Fibroblast of skin of back (primary cell): ENCODE measurements around the gene SLC5A9.
"Not testable (repeated sequence)": the region's sequence is repeated elsewhere in the genome, so short reads cannot be mapped to it uniquely, and the experiment has no call there.

Experiments
- DNase-seq: peaks from one replicate; pipeline ENCODE4 v3.0.0-alpha.2; 2013

The SLC5A9 gene

DNA sequence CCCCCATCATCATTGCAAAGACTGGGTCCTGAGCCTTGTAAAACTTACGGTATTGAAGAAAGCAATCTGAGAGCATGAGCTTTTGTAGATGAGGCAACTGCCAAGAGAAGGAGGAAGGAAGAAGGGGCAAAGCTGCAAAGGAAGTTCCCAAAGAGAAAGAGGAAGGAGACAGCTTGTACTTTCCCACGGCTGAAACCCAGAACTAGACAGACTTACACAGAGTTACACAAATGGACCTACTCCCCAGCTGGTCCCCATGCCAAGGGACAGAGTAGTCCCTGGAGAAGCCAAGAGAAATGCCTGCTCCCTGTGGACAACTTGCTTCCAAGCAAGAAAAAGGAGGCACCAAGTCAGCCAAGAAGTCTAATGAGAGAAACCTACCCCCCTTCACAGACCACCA lies 22.6 kb downstream of the SLC5A9 start:
- no peak for DNase-seq

DNA sequence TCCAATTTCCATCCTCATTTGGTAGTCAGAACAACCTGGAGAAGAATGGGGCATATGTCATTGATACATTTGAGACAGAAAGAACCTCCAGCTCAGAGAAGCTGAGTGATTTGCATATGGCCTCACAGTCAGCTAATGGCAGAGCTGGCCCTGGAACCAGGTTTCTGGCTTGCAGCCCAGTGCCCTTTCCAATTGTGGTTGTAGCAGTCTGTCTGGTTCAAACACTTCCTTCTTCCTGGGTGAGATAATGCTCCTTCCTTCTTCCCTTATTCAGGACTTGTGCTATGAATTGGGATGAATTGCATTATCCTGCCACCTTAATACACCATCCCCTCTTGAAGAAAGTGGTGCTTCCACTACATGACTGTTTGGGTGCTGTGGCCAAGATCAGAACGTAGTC lies 24.2 kb downstream of the SLC5A9 start:
- DNase-seq: no peak

DNA sequence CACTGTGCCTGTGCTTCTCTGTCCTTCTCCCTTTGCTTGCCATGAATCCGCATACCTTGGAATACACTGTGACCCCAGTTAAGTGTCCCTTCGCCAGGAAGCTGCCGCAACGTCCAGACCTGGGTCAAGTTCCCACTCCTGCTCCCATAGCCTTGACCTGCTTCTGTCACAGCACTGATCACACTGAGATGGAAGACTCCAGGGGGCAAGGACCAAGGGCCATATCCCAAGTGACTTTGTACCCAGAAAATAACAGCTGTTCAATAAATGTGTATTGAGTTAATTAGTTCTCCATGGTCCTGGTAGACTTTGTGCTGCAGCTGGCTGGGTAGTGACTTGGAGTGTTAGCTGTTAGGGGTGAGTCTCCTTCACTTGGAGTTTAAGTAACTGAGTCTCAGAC lies 25.8 kb downstream of the SLC5A9 start:
- DNase-seq: no peak

DNA sequence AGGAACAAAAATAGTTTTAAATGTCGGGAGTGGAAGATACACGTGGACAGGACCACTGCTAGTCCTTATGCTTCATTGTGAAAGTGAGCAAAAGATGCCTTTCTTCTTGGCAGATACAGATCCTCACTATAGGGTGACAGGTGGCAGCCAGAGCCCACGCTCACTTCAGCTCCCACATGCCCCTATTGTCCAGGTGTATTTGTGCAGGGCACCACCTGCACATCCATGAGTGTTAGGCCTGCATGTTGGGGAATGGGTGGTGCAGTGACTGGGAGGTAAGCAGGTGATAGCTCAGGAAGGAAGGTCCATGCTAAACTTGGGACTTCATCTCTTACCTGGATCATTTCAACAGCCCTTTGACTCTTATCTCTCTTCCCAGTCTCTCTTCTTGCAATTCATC lies 27.4 kb downstream of the SLC5A9 start:
- DNase-seq: no peak

DNA sequence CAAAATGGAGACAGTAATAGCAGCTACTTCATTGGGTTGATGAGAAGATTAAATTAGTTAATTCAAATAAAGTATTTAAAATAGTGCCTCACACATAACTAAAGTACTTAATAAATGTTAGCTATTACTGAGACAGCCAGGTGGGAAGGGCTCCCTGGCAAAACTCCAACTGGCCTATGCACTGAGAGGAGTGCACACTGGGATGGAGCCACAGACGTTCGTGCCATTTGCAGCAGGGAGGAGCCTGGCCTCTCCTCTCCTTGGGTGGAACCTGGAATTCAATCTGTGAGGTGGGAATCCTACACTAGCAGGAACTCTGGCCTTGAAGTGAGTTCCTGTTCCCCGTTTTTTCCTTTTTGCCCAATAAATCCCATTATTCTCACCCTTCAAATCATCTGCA lies 28.1 kb downstream of the SLC5A9 start:
- no peak for DNase-seq

DNA sequence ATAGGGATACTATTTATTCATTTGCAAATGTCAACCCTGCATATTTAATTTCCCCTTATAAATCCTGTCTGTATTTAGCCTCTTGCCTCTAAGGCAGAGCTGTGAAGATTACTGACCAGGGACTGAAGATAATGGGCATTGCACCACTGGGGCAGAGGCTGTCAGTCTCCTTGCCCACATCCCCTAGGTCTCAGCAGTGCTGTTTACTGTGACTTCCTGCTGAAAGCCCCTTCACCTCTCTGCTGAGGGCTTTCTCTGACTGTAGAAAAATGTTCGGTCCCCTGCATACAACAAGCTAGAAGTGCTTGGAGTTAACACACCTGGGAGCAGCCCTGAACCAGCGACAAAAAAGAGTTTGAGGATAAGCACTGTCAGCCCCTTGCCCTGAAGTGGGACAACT lies 28.8 kb downstream of the SLC5A9 start:
- no peak for DNase-seq

DNA sequence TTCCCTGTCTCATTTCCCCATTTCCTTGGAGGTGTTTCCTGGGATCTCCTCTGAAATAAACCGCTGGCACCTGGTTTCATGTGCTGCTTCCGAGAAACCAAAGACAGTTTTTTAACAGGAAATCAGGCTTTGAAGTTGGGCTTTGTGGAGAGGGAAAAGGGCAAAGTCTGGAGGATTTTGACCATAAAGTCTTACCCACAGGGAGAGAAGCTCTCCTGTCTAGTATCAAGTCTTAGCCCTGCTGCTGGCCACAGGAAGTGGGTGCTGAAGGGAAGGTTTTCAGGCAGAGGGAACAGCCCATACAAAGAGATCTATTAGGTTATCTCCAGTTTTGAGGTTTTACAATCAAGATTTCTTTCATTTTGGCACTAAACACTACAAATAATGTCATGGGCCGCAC lies 29.3 kb downstream of the SLC5A9 start:
- no peak for DNase-seq

DNA sequence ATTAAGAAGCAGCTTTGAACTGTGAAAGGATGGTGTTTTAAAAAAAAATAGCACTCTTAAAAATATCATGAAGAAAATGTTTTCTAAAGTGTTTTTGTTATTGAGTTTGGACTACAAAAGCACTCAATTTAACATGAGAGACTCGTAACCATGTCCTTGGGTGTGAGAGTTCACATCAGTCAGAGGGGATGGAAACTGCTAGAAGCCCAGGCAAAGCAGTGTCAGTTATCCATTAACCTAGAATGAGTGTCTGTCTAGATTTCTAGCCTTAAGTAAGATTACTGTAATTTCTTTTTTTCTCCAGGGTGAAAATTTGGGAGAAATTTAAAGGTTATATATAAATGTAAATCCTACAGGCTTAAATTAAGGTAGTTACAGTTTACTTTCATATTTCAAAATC lies 31.7 kb downstream of the SLC5A9 start:
- DNase-seq: no peak

DNA sequence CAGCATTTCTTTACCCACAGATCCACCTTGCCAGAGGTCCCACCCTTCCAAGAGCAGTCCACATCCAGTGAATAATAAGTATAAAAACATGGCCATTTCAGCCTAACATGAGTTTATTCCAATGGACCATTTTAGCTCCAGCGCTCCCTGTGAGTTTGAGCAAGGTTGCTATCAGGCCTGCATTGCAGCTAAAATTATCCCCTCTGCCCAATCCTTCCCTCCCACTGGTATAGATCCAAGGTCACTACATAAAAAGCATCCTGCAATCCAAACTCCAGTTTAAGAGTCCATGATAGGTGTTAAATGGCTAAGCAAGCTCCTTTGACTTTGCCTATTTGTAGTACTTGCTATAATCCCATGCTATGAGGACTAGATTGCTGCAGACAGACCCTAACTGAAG lies 35.6 kb downstream of the SLC5A9 start:
- no peak for DNase-seq

DNA sequence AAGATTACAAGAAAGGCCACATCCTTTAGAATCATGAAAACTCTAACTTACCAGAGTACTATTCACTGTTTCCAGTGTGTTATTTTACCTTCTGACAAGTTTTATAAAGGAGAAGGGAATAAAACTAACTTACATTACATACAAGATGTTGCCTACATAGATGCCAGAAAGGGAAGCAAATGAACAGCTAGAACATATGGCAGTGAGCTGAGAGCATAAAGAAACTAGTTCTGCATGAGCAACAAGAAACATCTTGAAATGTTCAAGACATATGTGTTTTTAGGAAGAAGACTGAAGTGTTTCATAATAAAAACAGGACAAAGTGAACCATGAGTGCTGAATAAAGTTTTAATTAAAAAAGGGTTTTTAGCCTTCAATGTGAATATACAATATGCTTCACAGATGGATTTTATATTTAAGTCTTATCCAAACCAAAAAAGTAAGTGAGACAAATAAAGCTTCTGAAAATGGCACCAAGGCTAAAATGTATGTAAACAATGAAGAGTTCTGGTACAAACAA lies 39.4 kb downstream of the SLC5A9 start:
- no peak for DNase-seq

DNA sequence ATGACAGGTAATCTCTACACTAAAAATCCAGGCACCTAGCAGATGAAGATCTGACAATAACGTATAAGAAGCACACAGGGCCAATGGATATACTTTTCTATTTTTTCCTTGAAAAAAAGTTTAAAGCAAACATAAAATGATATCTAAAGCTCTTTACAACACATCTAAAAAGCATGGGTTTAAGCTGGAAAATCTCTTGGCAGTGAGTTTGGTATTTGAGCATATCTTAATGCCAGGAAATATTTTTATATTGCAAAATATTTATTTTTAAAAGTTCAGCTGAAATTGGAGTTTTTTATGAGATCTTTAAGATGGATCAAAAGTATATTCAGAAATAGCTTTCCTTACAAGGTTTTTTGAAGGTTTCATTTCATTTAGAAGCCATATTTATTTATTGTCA lies 40.5 kb downstream of the SLC5A9 start:
- no peak for DNase-seq

DNA sequence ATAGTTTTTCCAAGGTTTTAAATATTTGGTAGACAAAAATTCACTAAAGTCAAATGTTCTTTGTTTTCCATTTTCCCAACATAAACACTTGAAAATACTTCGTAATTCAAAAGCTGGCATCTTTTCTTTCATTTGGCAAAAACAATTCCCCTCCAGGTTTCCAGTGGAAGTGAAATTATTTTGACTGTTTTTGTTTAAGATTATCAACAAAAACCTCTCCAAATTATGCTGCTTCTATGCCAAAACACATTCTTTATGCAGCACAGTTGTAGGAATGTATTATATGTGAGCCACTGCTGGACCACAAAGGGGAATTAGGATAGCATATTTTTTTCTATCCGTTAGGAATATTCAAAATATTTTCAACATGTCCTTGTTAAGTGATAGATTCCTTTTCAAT lies 44.1 kb downstream of the SLC5A9 start:
- DNase-seq: no peak

DNA sequence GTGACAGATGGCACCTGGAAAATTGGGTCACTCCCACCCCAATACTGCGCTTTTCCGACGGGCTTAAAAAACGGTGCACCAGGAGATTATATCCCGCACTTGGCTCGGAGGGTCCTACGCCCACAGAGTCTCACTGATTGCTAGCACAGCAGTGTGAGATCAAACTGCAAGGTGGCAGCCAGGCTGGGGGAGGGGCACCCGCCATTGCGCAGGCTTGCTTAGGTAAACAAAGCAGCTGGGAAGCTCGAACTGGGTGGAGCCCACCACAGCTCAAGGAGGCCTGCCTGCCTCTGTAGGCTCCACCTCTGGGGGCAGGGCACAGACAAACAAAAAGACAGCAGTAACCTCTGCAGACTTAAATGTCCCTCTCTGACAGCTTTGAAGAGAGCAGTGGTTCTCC lies 54.9 kb downstream of the SLC5A9 start:
- DNase-seq: not testable (repeated sequence)

DNA sequence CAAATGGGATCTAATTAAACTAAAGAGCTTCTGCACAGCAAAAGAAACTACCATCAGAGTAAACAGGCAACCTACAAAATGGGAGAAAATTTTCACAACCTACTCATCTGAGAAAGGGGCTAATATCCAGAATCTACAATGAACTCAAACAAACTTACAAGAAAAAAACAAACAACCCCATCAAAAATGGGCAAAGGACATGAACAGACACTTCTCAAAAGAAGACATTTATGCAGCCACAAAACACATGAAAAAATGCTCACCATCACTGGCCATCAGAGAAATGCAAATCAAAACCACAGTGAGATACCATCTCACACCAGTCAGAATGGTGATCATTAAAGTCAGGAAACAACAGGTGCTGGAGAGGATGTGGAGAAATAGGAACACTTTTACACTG lies 59.8 kb downstream of the SLC5A9 start:
- not testable (repeated sequence) for DNase-seq

DNA sequence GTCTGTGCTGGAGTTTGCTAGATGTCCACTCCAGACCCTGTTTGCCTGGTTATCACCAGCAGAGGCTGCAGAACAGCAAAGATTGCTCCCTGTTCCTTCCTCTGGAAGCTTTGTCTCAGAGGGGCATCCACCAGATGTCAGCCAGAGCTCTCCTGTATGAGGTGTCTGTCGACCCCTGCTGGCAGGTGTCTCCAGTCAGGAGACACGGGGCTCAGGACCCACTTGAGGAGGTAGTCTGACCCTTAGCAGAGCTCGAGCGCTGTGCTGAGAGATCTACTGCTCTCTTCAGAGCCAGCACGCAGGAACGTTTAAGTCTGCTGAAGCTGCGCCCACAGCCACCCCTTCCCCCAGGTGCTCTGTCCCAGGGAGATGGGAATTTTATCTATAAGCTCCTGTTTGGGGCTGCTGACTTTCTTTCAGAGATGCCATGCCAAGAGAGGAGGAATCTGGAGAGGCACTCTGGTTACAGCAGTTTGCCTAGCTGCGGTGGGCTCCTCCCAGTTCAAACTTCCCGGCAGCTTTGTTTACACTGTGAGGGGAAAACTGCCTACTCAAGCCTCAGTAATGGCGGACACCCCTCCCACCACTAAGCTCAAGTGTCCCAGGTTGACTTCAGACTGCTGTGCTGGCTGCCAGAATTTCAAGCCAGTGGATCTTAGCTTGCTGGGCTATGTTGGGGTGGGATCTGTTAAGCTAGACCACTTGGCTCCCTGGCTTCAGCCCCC lies 62.3 kb downstream of the SLC5A9 start:
- not testable (repeated sequence) for DNase-seq

DNA sequence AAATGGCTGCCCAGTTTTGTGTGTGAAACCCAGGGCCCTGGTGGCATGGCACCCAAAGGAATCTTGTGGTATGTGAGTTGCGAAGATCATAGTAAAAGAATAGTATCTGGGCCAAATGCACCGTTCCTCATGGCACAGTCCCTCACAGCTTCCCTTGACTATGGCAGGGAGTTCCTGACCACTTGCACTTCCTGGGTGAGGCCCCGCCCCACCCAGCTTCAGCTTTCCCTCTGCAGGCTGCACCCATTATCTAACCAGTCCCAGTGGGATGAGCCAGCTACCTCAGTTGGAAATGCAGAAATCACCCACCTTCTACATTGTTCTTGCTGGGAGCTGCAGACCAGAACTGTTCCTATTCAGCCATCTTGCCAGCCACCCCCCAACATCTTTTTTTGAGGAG lies 63.0 kb downstream of the SLC5A9 start:
- no peak for DNase-seq

DNA sequence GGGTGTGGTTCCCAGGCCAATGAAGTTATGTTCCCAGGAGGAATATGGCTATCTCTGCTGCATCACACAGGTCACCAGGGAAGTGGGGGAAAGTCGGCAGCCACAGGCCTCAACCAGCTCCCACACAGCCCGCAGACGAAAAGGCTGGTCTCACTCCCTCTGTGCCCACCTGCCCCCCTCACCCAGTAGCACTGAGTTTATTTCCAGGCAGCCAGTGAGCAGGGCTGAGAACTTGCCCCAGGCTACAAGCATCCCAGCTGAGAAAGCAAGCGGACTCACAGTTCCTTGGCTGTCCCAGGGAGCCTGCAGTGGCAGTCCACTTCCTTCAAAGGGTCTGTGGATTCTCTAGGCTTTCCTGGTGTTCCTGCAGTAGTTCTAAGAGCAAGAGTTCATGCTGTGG lies 68.9 kb downstream of the SLC5A9 start:
- no peak for DNase-seq

DNA sequence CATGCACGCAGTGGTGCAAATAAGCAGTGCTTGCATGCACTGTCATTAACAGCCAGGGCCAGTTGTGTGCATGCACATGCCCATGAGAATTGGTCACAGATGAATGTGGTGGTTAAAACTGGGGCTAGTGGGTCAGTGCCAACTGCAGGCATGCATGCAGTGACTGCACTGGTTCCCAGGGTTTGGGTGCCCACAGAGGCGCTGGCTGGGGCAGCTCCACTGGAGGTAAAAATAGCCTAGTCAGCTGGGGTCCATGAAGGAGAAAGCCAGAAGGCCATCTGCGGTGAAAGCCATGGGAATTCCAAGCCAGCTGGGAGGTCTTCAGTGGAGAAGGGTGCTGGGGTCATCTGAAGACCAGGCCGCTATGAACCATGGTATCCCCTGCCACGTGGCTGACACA lies 70.2 kb downstream of the SLC5A9 start:
- DNase-seq: no peak

DNA sequence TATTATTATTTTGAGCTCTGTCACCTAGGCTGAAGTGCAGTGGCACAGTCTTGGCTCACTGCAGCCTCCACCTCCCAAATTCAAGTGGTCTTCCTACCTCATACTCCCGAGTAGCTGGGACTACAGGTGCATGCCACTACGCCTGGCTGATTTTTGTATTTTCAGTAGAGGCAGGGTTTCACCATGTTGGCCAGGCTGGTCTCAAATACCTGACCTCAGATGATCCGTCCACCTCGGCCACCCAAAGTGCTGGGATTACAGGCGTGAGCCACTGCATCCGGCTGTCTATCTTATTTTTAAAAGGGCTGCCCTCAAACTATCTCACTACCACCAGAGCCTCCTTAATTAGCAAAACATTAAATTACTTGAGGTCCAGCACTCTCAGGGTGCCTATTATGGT lies 71.6 kb downstream of the SLC5A9 start:
- DNase-seq: not testable (repeated sequence)

DNA sequence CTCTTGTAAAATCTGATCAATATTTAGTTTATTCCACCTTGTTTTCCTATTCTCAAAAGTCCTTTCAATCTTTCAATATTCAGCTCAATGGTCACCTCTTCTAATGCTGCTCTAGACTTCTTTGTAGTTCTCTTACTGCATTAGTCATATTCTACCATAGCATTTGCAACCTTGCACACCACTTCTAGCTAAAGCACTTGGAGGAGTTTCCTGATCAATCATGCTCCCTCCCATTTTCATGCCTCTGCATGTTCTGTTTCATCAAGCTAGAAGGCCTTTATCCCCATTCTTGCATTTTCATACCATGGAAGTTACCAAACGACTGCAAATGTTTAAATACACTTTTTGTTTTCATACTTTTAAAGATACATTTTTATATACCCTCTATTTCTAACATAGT lies 72.1 kb downstream of the SLC5A9 start:
- DNase-seq: no peak
